WERI-Rb-1 (cell line): ENCODE data around the gene C16orf78.

Experiments
- DNase-seq: peaks from one replicate; pipeline ENCODE4 v3.0.0-alpha.2; 2020
- H3K27ac ChIP-seq: fragments of 250-450 bp; sonication (Bioruptor Pico); 2 replicates; pipeline ENCODE4 v1.5.1; 2020; ENCODE audit warnings: mild to moderate bottlenecking, moderate library complexity
- H3K27me3 ChIP-seq: fragments of 250-450 bp; sonication (Bioruptor Pico); 2 replicates; pipeline ENCODE4 v1.5.1; 2021; ENCODE audit warnings: mild to moderate bottlenecking, low read depth, moderate library complexity; ENCODE audit not compliant: insufficient read depth, severe bottlenecking
- H3K36me3 ChIP-seq: fragments of 250-450 bp; sonication (Bioruptor Pico); 2 replicates; pipeline ENCODE4 v1.5.1; 2020; ENCODE audit warnings: mild to moderate bottlenecking, moderate library complexity
- H3K4me3 ChIP-seq: 2 replicates; pipeline ENCODE4 v1.5.1; 2011; ENCODE audit warnings: low read depth, mild to moderate bottlenecking, control low read depth, low read length
- H3K9me3 ChIP-seq: fragments of 250-450 bp; sonication (Bioruptor Pico); 2 replicates; pipeline ENCODE4 v1.5.1; 2021; ENCODE audit warnings: mild to moderate bottlenecking, moderate library complexity; ENCODE audit not compliant: severe bottlenecking
- CTCF ChIP-seq: IDR thresholded peaks from 2 replicates; pipeline ENCODE4 v1.5.1; 2011; ENCODE audit warnings: low read depth, mild to moderate bottlenecking, control low read depth, inconsistent platforms, low read length

C16orf78 gene

GRCh38 chr16:49373504-49373903 is at the start of gene C16orf78:
Gene C16orf78 (plus strand): TSS chr16:49373804. CDS start chr16:49373940, 136 bp downstream.
- Histone ChIP-seq H3K9me3 (no peaks in the 10 kb centered on the region), H3K4me3 (no peak within 1 kb of the TSS)

GRCh38 chr16:49324703-49325102 is 48.9 kb upstream of the C16orf78 start:
- no peaks in the 10 kb centered on the region for H3K9me3 ChIP-seq
- no peak overlapping the region for H3K4me3 ChIP-seq
- no peaks in the 10 kb centered on the region for H3K36me3 ChIP-seq
- no peak for TF ChIP-seq CTCF
- H3K27me3 ChIP-seq, result no peaks in the 10 kb centered on the region
- no peak overlapping the region for H3K27ac ChIP-seq
- no peak for DNase-seq

More at GRCh38 chr16:49373504-49373903, at the start of gene C16orf78:
- Histone ChIP-seq H3K27ac (no peak within 1 kb of the TSS), H3K36me3 (no peaks in the 10 kb centered on the region), H3K27me3 (no peaks in the 10 kb centered on the region)
- no peak for TF ChIP-seq CTCF
- no peak for DNase-seq

- no peak overlapping the region for H3K27ac ChIP-seq
Measured at GRCh38 chr16:49327466-49327865, 46.1 kb upstream of the C16orf78 start.

GRCh38 chr16:49328325-49328724 is 45.3 kb upstream of the C16orf78 start:
- Histone ChIP-seq H3K27ac (no peak overlapping the region), H3K4me3 (no peak overlapping the region), H3K27me3 (no peaks in the 10 kb centered on the region), H3K9me3 (no peaks in the 10 kb centered on the region), H3K36me3 (no peaks in the 10 kb centered on the region)
- no peak for DNase-seq
- no peak for TF ChIP-seq CTCF

More at GRCh38 chr16:49327466-49327865, 46.1 kb upstream of the C16orf78 start:
- Histone ChIP-seq H3K9me3 (no peaks in the 10 kb centered on the region), H3K27me3 (no peaks in the 10 kb centered on the region), H3K36me3 (no peaks in the 10 kb centered on the region), H3K4me3 (no peak overlapping the region)
- no peak for DNase-seq
- TF ChIP-seq CTCF, result no peak

GRCh38 chr16:49330562-49331201 is 42.9 kb upstream of the C16orf78 start:
- peak; percentile 26; the same call in 1 of the 2 replicates for TF ChIP-seq CTCF
- H3K36me3 ChIP-seq, result no peaks in the 10 kb centered on the region
- no peak for DNase-seq
- no peaks in the 10 kb centered on the region for H3K27me3 ChIP-seq
- no peak overlapping the region for H3K27ac ChIP-seq
- no peak overlapping the region for H3K4me3 ChIP-seq
- no peaks in the 10 kb centered on the region for H3K9me3 ChIP-seq
